HepG2 (cell line): ENCODE measurements around the gene EFCAB13. TPM values are rescaled to one million over a fixed set of nuclear protein-coding genes. Genes with fewer than 3 reads are reported as not detected.

Experiments
- AFF4 ChIP-seq: sonication (generic); formaldehyde crosslinking; IDR thresholded peaks from 2 replicates; pipeline ENCODE4 v1.4.0; 2020; ENCODE audit warnings: missing genetic modification reagents
- FIP1L1 ChIP-seq: fragments of 200-400 bp; formaldehyde crosslinking; IDR thresholded peaks from 2 replicates; pipeline ENCODE4 v1.6.1; 2018; ENCODE audit warnings: low read depth, mild to moderate bottlenecking, low read length, moderate library complexity, borderline replicate concordance; ENCODE audit not compliant: insufficient read depth
- IKZF1 ChIP-seq: fragments of 450-650 bp; IDR thresholded peaks from 2 replicates; pipeline ENCODE4 v1.7.1; 2016
- IRF2 ChIP-seq: IDR thresholded peaks from 2 replicates; pipeline ENCODE4 v1.6.1; 2018; ENCODE audit warnings: missing genetic modification reagents, missing compliant biosample characterization
- JUND ChIP-seq: sonication (generic); formaldehyde crosslinking; IDR thresholded peaks from 2 replicates; pipeline ENCODE4 v1.8.0; 2022; ENCODE audit warnings: mild to moderate bottlenecking, missing genetic modification reagents
- MTA3 ChIP-seq: sonication (generic); formaldehyde crosslinking; IDR thresholded peaks from 2 replicates; pipeline ENCODE4 v1.4.0; 2020; ENCODE audit warnings: missing genetic modification reagents
- NKX3-1 ChIP-seq: sonication (generic); formaldehyde crosslinking; IDR thresholded peaks from 2 replicates; pipeline ENCODE4 v1.5.0; 2020; ENCODE audit warnings: missing genetic modification reagents
- NR2C2 ChIP-seq: sonication (generic); formaldehyde crosslinking; IDR thresholded peaks from 2 replicates; pipeline ENCODE4 v1.4.0; 2020; ENCODE audit warnings: missing genetic modification reagents, mild to moderate bottlenecking, moderate library complexity, borderline replicate concordance
- PPARG ChIP-seq: conservative IDR thresholded peaks from 2 replicates; pipeline ENCODE4 v1.6.1; 2016; ENCODE audit warnings: missing biosample characterization, missing genetic modification reagents
- RXRB ChIP-seq: IDR thresholded peaks from 2 replicates; pipeline ENCODE4 v1.6.1; 2016; ENCODE audit warnings: borderline replicate concordance, missing genetic modification reagents, missing compliant biosample characterization
- SKI ChIP-seq: fragments of 450-650 bp; IDR thresholded peaks from one replicate; pipeline ENCODE4 v1.6.1; 2018; ENCODE audit warnings: mild to moderate bottlenecking; ENCODE audit not compliant: partially characterized antibody
- ZBTB33 ChIP-seq: sonication (generic); formaldehyde crosslinking; IDR thresholded peaks from 2 replicates; pipeline ENCODE4 v1.4.0; 2020; ENCODE audit warnings: missing genetic modification reagents
- ZNF18 ChIP-seq: sonication (generic); formaldehyde crosslinking; IDR thresholded peaks from 2 replicates; pipeline ENCODE4 v1.8.0; 2022; ENCODE audit warnings: mild to moderate bottlenecking, missing genetic modification reagents; ENCODE audit not compliant: insufficient replicate concordance
- ZNF574 ChIP-seq: sonication (generic); formaldehyde crosslinking; IDR thresholded peaks from 2 replicates; pipeline ENCODE4 v1.4.0; 2020; ENCODE audit warnings: missing genetic modification reagents
- ZNF652 ChIP-seq: IDR thresholded peaks from 2 replicates; pipeline ENCODE4 v1.6.1; 2016; ENCODE audit warnings: low read depth, borderline replicate concordance
- ZNF660 ChIP-seq: sonication (generic); formaldehyde crosslinking; IDR thresholded peaks from 2 replicates; pipeline ENCODE4 v1.5.1; 2020; ENCODE audit warnings: mild to moderate bottlenecking, low read depth, missing genetic modification reagents, borderline replicate concordance
- ZNF773 ChIP-seq: sonication (generic); formaldehyde crosslinking; IDR thresholded peaks from 2 replicates; pipeline ENCODE4 v1.4.0; 2020; ENCODE audit warnings: missing genetic modification reagents, borderline replicate concordance
- polyA plus RNA-seq, 8 experiments: library from polyadenylated mRNA; depleted of rRNA in 3 of 8; stranded (reverse) in 7 of 8; unstranded in 1 of 8; fragments of >200 nt; fragmentation: Illumina TruSeq in 4 of 8; extraction: Trizol in 4 of 8; gene quantifications; 2 replicates each; pipeline versions ENCODE4 v1.2.1 to v1.2.3, GENCODE V29; 2011 to 2016; ENCODE audit warnings: low read depth in 4 of 8, missing spikeins in 1 of 8, mixed read lengths in 1 of 8; ENCODE audit not compliant: insufficient read depth in 1 of 8
- total RNA-seq, 5 experiments: library from RNA; depleted of rRNA; stranded (reverse); fragments of >200 nt; fragmentation: Illumina TruSeq; extraction: Trizol; gene quantifications; 2 replicates each; pipeline ENCODE4 v1.2.3, GENCODE V29; 2016; ENCODE audit warnings: low read depth in 1 of 5

Gene EFCAB13
- total and polyA plus RNA-seq, 2 of the 13 experiments (the other 11 are each of a cell fraction or from before 2014, with no cell fraction given): 0.22 to 0.71 TPM

GRCh38 chr17:47315451-47316266 is 8.1 kb upstream of the EFCAB13 start (continued):
- TF ChIP-seq ZBTB33 (CRISPR knock-in tag): no peak
- TF ChIP-seq JUND (CRISPR knock-in tag): no peak
- TF ChIP-seq RXRB (CRISPR knock-in tag): 0 out of 2 replicates have a peak, but pooled peaks have one; percentile 38
- TF ChIP-seq IKZF1: no peak
- no peak for TF ChIP-seq NR2C2
- TF ChIP-seq ZNF574 (CRISPR knock-in tag): no peak
- no peak for TF ChIP-seq ZNF773
- TF ChIP-seq NKX3-1 (CRISPR knock-in tag): no peak
- no peak for TF ChIP-seq ZNF660 (CRISPR knock-in tag)
- no peak for TF ChIP-seq ZNF18 (CRISPR knock-in tag)
- TF ChIP-seq SKI: no peak
- TF ChIP-seq FIP1L1: no peak
- TF ChIP-seq AFF4: no peak
- TF ChIP-seq MTA3: no peak
- no peak for TF ChIP-seq IRF2
- 0 out of 2 replicates have a peak, but pooled peaks have one; percentile 27 for TF ChIP-seq PPARG (CRISPR knock-in tag)
- TF ChIP-seq ZNF652: no peak
